MM.1S (cell line): Measurements from ENCODE around the gene GPR34.

Experiments used
- DNase-seq: peaks from one replicate; pipeline ENCODE4 v3.0.0-alpha.2; 2015
- H2AFZ ChIP-seq: fragments of 300-600 bp; sonication (generic); 2 replicates; pipeline ENCODE4 v1.6.0; 2016; ENCODE audit warnings: antibody characterized with exemption, low read length
- H3F3A ChIP-seq: fragments of 300-600 bp; sonication (generic); 2 replicates; pipeline ENCODE4 v1.6.1; 2016; ENCODE audit warnings: mild to moderate bottlenecking, antibody characterized with exemption, low read length, moderate library complexity, mixed read lengths; ENCODE audit not compliant: insufficient read depth
- H3K27ac ChIP-seq: fragments of 300-600 bp; sonication (generic); 2 replicates; pipeline ENCODE4 v1.5.1; 2016; ENCODE audit warnings: mild to moderate bottlenecking, low read length
- H3K27me3 ChIP-seq: fragments of 300-600 bp; sonication (generic); replicated peaks from 2 replicates; pipeline ENCODE4 v1.6.0; 2016; ENCODE audit warnings: low read length; ENCODE audit not compliant: insufficient read depth
- H3K36me3 ChIP-seq: fragments of 300-600 bp; sonication (generic); replicated peaks from 2 replicates; pipeline ENCODE4 v1.6.1; 2016; ENCODE audit warnings: mild to moderate bottlenecking, low read length, mixed read lengths; ENCODE audit not compliant: insufficient read depth
- H3K4me1 ChIP-seq: fragments of 300-600 bp; sonication (generic); 2 replicates; pipeline ENCODE4 v1.6.1; 2016; ENCODE audit warnings: low read length, mixed read lengths
- H3K4me2 ChIP-seq: fragments of 300-600 bp; sonication (generic); 2 replicates; pipeline ENCODE4 v1.6.0; 2016; ENCODE audit warnings: low read depth, low read length
- H3K4me3 ChIP-seq: fragments of 300-600 bp; sonication (generic); 2 replicates; pipeline ENCODE4 v1.5.1; 2016; ENCODE audit warnings: low read length, mixed read lengths
- H3K79me2 ChIP-seq: fragments of 300-600 bp; sonication (generic); 2 replicates; pipeline ENCODE4 v1.6.1; 2016; ENCODE audit warnings: mixed run types, low read length, mixed read lengths
- H3K9ac ChIP-seq: fragments of 300-600 bp; sonication (generic); 2 replicates; pipeline ENCODE4 v1.6.1; 2016; ENCODE audit warnings: low read length, mixed read lengths
- H3K9me2 ChIP-seq: fragments of 300-600 bp; sonication (generic); replicated peaks from 2 replicates; pipeline ENCODE4 v1.6.1; 2016; ENCODE audit warnings: mild to moderate bottlenecking, low read length, mixed read lengths; ENCODE audit not compliant: insufficient read depth
- H3K9me3 ChIP-seq: fragments of 300-600 bp; sonication (generic); replicated peaks from 2 replicates; pipeline ENCODE4 v1.6.1; 2016; ENCODE audit warnings: mild to moderate bottlenecking, low read length, mixed read lengths; ENCODE audit not compliant: insufficient read depth
- H4K20me1 ChIP-seq: fragments of 300-600 bp; sonication (generic); 2 replicates; pipeline ENCODE4 v1.6.1; 2016; ENCODE audit warnings: mild to moderate bottlenecking, low read length, moderate library complexity, mixed read lengths; ENCODE audit not compliant: insufficient read depth
- CTCF ChIP-seq: fragments of 300-600 bp; sonication (generic); IDR thresholded peaks from 2 replicates; pipeline ENCODE4 v1.5.1; 2016; ENCODE audit warnings: antibody characterized with exemption, low read length, mixed read lengths
- EZH2 ChIP-seq: fragments of 300-600 bp; sonication (generic); optimal IDR thresholded peaks from 2 replicates; pipeline ENCODE3; 2017; ENCODE audit warnings: low read depth, mild to moderate bottlenecking, antibody characterized with exemption, low read length, mixed read lengths
- EZH2phosphoT487 ChIP-seq: fragments of 300-600 bp; sonication (generic); IDR thresholded peaks from 2 replicates; pipeline ENCODE4 v1.6.1; 2018; ENCODE audit warnings: antibody characterized with exemption, low read length

GPR34 gene

DNA sequence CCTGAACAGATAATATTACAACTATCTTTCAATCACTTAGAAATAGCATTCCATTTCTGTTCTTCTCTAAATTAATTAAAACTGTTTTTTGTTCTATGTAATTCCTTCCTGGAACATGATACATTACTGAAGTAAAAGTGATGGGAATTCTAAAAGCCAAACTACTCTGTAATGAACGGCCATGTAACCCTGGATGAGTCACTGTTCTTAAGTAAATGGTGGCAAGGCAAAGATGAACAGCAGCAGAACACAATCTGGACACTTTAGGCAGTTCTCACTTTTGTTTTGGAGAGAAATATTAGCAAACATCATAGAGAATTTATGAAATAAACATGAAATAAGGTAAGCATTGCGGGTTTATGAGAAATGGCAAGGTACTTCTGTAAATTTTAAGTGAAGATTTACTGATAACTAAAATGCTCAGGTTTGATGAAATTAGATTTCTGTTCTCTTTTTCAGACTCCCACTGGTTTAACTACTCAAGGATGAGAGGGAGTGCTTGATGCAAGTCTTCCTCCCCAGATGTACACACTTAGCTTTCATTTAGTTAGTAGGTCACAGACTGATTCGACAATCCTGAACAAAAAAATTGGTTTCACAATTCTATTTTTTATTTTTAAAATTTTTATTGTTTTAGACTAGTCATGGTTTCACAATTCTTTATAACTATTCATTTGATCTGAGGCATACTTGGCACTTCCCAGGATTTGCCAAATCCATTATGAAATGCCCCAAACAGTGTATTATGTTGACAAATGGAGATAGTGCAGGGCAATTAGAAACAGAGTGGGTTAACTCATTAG, 34.2 kb downstream of the GPR34 start:
- Histone ChIP-seq H3K4me2 (no peak overlapping the region), H3K4me3 (no peak overlapping the region)
- DNase-seq = no peak

GRCh38 chrX:41723826-41724225, 35.1 kb downstream of the GPR34 start, which contains the start of gene GPR82:
Gene GPR82, plus strand, starts transcription at chrX:41724181. Its CDS starts 2,846 bp downstream, at chrX:41727027.
- H3K4me1 ChIP-seq = no peaks in the 10 kb centered on the region
- H3K27me3 ChIP-seq = no peaks in the 10 kb centered on the region
- H3K9me3 ChIP-seq = no peaks in the 10 kb centered on the region
- H3K36me3 ChIP-seq = no peaks in the 10 kb centered on the region
- no peak within 1 kb of the TSS for H3K4me2 ChIP-seq
- no peak within 1 kb of the TSS for H2AFZ ChIP-seq
- no peak within 1 kb of the TSS for H3K27ac ChIP-seq
- DNase-seq = no peak
- H3F3A ChIP-seq = no peaks in the 10 kb centered on the region
- no peaks in the 10 kb centered on the region for H4K20me1 ChIP-seq
- H3K9me2 ChIP-seq = no peaks in the 10 kb centered on the region; the same call in 1 of the 2 replicates
- H3K4me3 ChIP-seq = no peak within 1 kb of the TSS
- no peaks in the 10 kb centered on the region for H3K79me2 ChIP-seq
- H3K9ac ChIP-seq = no peak within 1 kb of the TSS
- no peak for TF ChIP-seq EZH2phosphoT487
- TF ChIP-seq CTCF = no peak
- TF ChIP-seq EZH2 = no peak

More for the DNA sequence above, 34.2 kb downstream of the GPR34 start:
- TF ChIP-seq EZH2phosphoT487 (no peak), EZH2 (no peak), CTCF (no peak)
- Histone ChIP-seq H3K27ac (no peak overlapping the region), H2AFZ (no peak overlapping the region), H3K9ac (no peak overlapping the region), H3K4me1 (no peaks in the 10 kb centered on the region), H3K27me3 (no peaks in the 10 kb centered on the region), H3F3A (no peaks in the 10 kb centered on the region), H3K36me3 (no peaks in the 10 kb centered on the region), H4K20me1 (no peaks in the 10 kb centered on the region), H3K9me2 (no peaks in the 10 kb centered on the region; the same call in 1 of the 2 replicates), H3K9me3 (no peaks in the 10 kb centered on the region), H3K79me2 (no peaks in the 10 kb centered on the region)

DNA sequence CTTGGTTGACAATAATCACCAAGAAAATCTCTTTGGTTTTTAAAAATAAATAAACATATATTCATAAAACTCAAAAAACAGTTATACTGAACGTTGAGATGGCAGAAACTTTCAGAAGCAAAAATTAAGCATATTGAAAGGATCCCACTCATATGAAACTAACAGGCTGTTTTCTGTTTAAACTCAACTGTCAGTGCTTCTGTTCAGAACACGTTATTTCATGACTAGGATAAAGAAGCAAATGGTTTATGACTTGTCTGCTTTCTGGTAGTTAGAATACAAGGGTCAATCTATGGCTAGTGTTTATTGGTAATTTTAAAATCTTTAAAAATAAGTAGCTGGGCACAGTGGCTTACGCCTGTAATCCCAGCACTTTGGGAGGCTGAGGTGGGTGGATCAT, 39.4 kb downstream of the GPR34 start:
- no peak for DNase-seq
- Histone ChIP-seq H4K20me1 (no peaks in the 10 kb centered on the region), H3K9me2 (no peaks in the 10 kb centered on the region), H3K9me3 (no peaks in the 10 kb centered on the region), H3K4me2 (no peak overlapping the region), H3K9ac (no peak overlapping the region), H3K4me1 (no peaks in the 10 kb centered on the region), H3K79me2 (no peaks in the 10 kb centered on the region), H3K27me3 (no peaks in the 10 kb centered on the region), H3F3A (no peaks in the 10 kb centered on the region), H3K36me3 (no peaks in the 10 kb centered on the region), H2AFZ (no peak overlapping the region), H3K4me3 (no peak overlapping the region), H3K27ac (no peak overlapping the region)
- TF ChIP-seq CTCF = no peak
- TF ChIP-seq EZH2 = no peak
- TF ChIP-seq EZH2phosphoT487 = no peak
